ENCODE data around the gene MAN2B2. TPM values are rescaled to one million over a fixed set of nuclear protein-coding genes. Genes with fewer than 3 reads are reported as not detected.

MAN2B2 gene
- total RNA-seq, 1 experiment from 2014 or later: 34.4 TPM

DNA sequence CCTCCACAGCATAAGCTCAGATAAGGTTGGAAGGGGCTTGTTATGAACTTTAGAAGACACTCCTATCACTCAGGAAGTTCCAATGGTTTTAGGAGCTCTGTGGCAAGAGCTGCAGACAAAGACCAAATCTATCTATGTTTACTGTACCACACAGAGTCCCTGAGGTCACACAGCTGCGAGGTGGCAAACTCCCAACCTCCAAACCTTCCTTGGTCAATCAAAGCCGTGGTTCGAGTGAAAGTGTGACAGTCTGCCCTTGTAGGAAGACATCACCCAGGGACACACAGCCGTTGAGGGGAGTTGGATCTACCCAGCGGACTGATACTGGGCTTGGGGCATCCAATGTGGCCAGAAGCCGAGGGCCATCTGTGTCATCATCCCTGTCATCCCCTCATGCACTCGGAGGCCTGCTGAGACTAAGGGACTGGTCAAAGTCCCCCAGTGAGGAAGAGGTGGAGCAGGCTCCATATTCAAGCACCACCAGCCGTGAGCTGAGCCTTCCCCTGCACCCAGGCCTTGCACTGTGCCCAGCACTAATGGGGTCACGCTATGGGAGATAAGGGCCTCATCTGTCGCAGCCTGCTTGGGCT is 26.8 kb downstream of the MAN2B2 start:
- Histone ChIP-seq H3K4me1 (ENCODE audit: control insufficient read depth, insufficient read depth, low read length) (no peaks in the 10 kb centered on the region), H3K27me3 (ENCODE audit: control insufficient read depth, insufficient read depth, low read length) (no peaks in the 10 kb centered on the region), H3K36me3 (ENCODE audit: control insufficient read depth, insufficient read depth, low read length) (no peaks in the 10 kb centered on the region), H3K9me3 (ENCODE audit: control insufficient read depth, insufficient read depth, low read depth, low read length) (no peaks in the 10 kb centered on the region), H3K4me3 (ENCODE audit: low read depth in 2 of 2, low read length in 2 of 2) (no peak overlapping the region), H3K27ac (ENCODE audit: low read length) (no peak overlapping the region)
- DNase-seq (ENCODE audit: low read depth, low spot score) (no peak), ATAC-seq (no peak)
- intact Hi-C loops (cut with micrococcal nuclease; ENCODE audit: unreplicated experiment): no loop called here
- POLR2A ChIA-PET: no interaction called here
- CTCF ChIA-PET: interaction anchor here (0.5 kb wide), 1 partner anchor 101 kb away, joined by 5 read pairs; no protein-coding TSS in a partner anchor
- in situ Hi-C loops (cut with HindIII; ENCODE audit: low pct_unique_long_range_greater_than_20kb, low sequenced_read_pairs): no loop called here
- BruUV-seq (replicated peaks): no TSS peak
- TF ChIP-seq POLR2AphosphoS5 (IDR thresholded peaks at IDR 0.05; ENCODE audit: low read depth, low read length): no peak
- TF ChIP-seq SIN3A (IDR thresholded peaks at IDR 0.05; ENCODE audit: borderline replicate concordance, insufficient read depth, low read depth, low read length): no peak
- no peak for TF ChIP-seq REST (IDR thresholded peaks at IDR 0.05; ENCODE audit: insufficient read depth in 1 of 2, low read depth in 2 of 2, low read length in 1 of 2)
- no peak for TF ChIP-seq CTCF (IDR thresholded peaks at IDR 0.05)
- TF ChIP-seq TCF7L2 (IDR thresholded peaks at IDR 0.05; ENCODE audit: low read depth, low read length): no peak

DNA sequence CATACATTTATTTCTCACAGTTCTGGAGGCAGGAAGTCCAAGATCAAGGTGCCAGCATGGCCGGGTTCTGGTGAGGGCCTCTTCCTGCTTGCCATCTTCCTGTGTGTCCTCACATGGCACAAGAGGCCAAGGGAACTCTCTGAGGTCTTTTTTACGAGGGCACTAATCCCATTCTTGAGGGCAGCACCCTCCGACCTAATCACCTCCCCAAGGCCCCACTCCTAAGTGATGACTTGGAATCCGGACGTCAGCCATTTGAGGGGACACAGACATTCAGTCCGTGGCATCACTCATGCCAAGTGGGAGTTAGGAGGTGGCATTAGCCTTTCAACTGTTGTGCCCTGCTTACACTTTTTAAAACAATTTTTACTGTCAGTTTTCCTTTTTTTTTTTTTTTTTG is 27.3 kb downstream of the MAN2B2 start:
- BruUV-seq (replicated peaks): no TSS peak
- in situ Hi-C loops (cut with HindIII; ENCODE audit: low pct_unique_long_range_greater_than_20kb, low sequenced_read_pairs): no loop called here
- H3K4me3 ChIP-seq (ENCODE audit: low read depth in 2 of 2, low read length in 2 of 2): no peak overlapping the region
- DNase-seq (ENCODE audit: low read depth, low spot score) (no peak), ATAC-seq (no peak)
- no peaks in the 10 kb centered on the region for H3K27me3 ChIP-seq (ENCODE audit: control insufficient read depth, insufficient read depth, low read length)
- intact Hi-C loops (cut with micrococcal nuclease; ENCODE audit: unreplicated experiment): no loop called here
- no peaks in the 10 kb centered on the region for H3K9me3 ChIP-seq (ENCODE audit: control insufficient read depth, insufficient read depth, low read depth, low read length)
- H3K4me1 ChIP-seq (ENCODE audit: control insufficient read depth, insufficient read depth, low read length): no peaks in the 10 kb centered on the region
- H3K27ac ChIP-seq (ENCODE audit: low read length): no peak overlapping the region
- no peaks in the 10 kb centered on the region for H3K36me3 ChIP-seq (ENCODE audit: control insufficient read depth, insufficient read depth, low read length)
- POLR2A ChIA-PET: no interaction called here
- CTCF ChIA-PET: interaction anchor here (0.6 to 0.7 kb wide), 2 partner anchors 22 to 270 kb away, joined by 3 to 5 read pairs; no protein-coding TSS in a partner anchor
- no peak for TF ChIP-seq SIN3A (IDR thresholded peaks at IDR 0.05; ENCODE audit: borderline replicate concordance, insufficient read depth, low read depth, low read length)
- TF ChIP-seq REST (IDR thresholded peaks at IDR 0.05; ENCODE audit: insufficient read depth in 1 of 2, low read depth in 2 of 2, low read length in 1 of 2): no peak

All from Panc1 (cell line).